Hepatocyte (in vitro differentiated cells): ENCODE measurements around the gene GPR35. TPM values are rescaled to one million over a fixed set of nuclear protein-coding genes. Genes with fewer than 3 reads are reported as not detected.
"Not testable (repeated sequence)": the region's sequence is repeated elsewhere in the genome, so short reads cannot be mapped to it uniquely, and the experiment has no call there.

Experiments
- DNase-seq: peaks from one replicate; pipeline ENCODE4 v3.0.0-alpha.2; 2016; ENCODE audit warnings: low spot score
- H2AFZ ChIP-seq: fragments of 200-600 bp; sonication (generic); 2 replicates; pipeline ENCODE4 v1.6.0; 2016; ENCODE audit warnings: antibody characterized with exemption, mild to moderate bottlenecking
- H3K27ac ChIP-seq: fragments of 200-600 bp; sonication (generic); 2 replicates; pipeline ENCODE4 v1.5.1; 2016; ENCODE audit warnings: mild to moderate bottlenecking
- H3K27me3 ChIP-seq: fragments of 200-600 bp; sonication (generic); 2 replicates; pipeline ENCODE4 v1.6.1; 2016
- H3K36me3 ChIP-seq: fragments of 200-600 bp; sonication (generic); replicated peaks from 2 replicates; pipeline ENCODE4 v1.5.1; 2016; ENCODE audit warnings: low read depth; ENCODE audit not compliant: insufficient read depth
- H3K4me1 ChIP-seq: fragments of 200-600 bp; sonication (generic); 2 replicates; pipeline ENCODE4 v1.5.1; 2016; ENCODE audit warnings: mild to moderate bottlenecking, moderate library complexity; ENCODE audit not compliant: insufficient read depth
- H3K4me2 ChIP-seq: fragments of 200-600 bp; sonication (generic); 2 replicates; pipeline ENCODE4 v1.6.0; 2016
- H3K4me3 ChIP-seq: fragments of 200-600 bp; sonication (generic); 2 replicates; pipeline ENCODE4 v1.5.1; 2016; ENCODE audit warnings: mild to moderate bottlenecking
- H3K79me2 ChIP-seq: fragments of 200-600 bp; sonication (generic); 2 replicates; pipeline ENCODE4 v1.6.0; 2017; ENCODE audit warnings: mild to moderate bottlenecking
- H3K9me2 ChIP-seq: fragments of 200-600 bp; sonication (generic); replicated peaks from 2 replicates; pipeline ENCODE4 v1.6.0; 2017; ENCODE audit warnings: mild to moderate bottlenecking; ENCODE audit not compliant: insufficient read depth
- H3K9me3 ChIP-seq: fragments of 200-600 bp; sonication (generic); 2 replicates; pipeline ENCODE4 v1.5.1; 2016; ENCODE audit warnings: low read depth, mild to moderate bottlenecking
- H4K20me1 ChIP-seq: fragments of 200-600 bp; sonication (generic); 2 replicates; pipeline ENCODE4 v1.6.0; 2016; ENCODE audit warnings: mild to moderate bottlenecking; ENCODE audit not compliant: insufficient read depth, poor library complexity, severe bottlenecking
- CTCF ChIP-seq: fragments of 200-600 bp; sonication (generic); IDR thresholded peaks from 2 replicates; pipeline ENCODE4 v1.5.1; 2016; ENCODE audit warnings: antibody characterized with exemption, mild to moderate bottlenecking; ENCODE audit not compliant: poor library complexity
- EZH2 ChIP-seq: fragments of 200-600 bp; sonication (generic); IDR thresholded peaks from 2 replicates; pipeline ENCODE4 v1.6.1; 2016; ENCODE audit warnings: antibody characterized with exemption, mild to moderate bottlenecking, borderline replicate concordance
- EZH2phosphoT487 ChIP-seq: fragments of 200-600 bp; sonication (generic); IDR thresholded peaks from one replicate; pipeline ENCODE4 v1.6.1; 2018; ENCODE audit warnings: antibody characterized with exemption, mild to moderate bottlenecking, low read depth, moderate library complexity; ENCODE audit not compliant: unreplicated experiment, severe bottlenecking
- WGBS: methylation state at CpG from one replicate; pipeline ENCODE4 v1.1.6; 2016; ENCODE audit warnings: low lambda C conversion rate; ENCODE audit errors: missing lambda C conversion rate; 5-methylcytosine and 5-hydroxymethylcytosine counted together
- polyA plus RNA-seq: library from polyadenylated mRNA; unstranded; fragments of >200 nt; fragmentation: Nextera tagmentation; extraction: Ambion mirVana; gene quantifications from 2 replicates; pipeline ENCODE4 v1.2.1, GENCODE V29; 2016
- total RNA-seq: library from RNA; depleted of rRNA; stranded (reverse); fragments of >200 nt; gene quantifications from 2 replicates; pipeline ENCODE4 v1.2.3, GENCODE V29; 2014

The GPR35 gene
- total and polyA plus RNA-seq, 2 experiments from 2014 or later, result 10.5 to 14.7 TPM

DNA sequence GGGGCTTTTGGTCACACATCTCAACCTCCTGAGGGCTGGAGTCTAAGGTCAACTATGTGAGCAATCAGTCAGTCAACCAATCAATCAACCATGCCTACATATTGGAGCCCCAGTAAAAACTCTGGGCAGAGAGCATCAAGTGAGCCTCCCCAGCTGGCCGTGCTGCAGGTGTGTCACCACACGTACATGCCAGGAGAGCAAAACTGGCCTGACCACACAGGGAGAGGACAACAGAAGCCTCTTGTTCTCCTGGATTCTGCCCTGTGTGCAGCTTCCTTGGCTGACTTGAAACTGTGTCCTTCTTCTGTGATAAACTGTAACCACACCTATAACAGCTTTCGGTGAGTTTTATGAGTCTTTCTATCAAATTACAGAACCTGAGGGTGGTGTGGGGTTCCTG is 25.9 kb downstream of the GPR35 start:
- TF ChIP-seq EZH2 (no peak), CTCF (no peak), EZH2phosphoT487 (no peak)
- Histone ChIP-seq H2AFZ (no peak overlapping the region), H3K27ac (no peak overlapping the region), H3K4me1 (no peaks in the 10 kb centered on the region), H3K79me2 (no peaks in the 10 kb centered on the region), H3K4me2 (no peak overlapping the region), H3K36me3 (no peaks in the 10 kb centered on the region), H3K4me3 (no peak overlapping the region), H3K9me2 (no peaks in the 10 kb centered on the region), H3K9me3 (no peaks in the 10 kb centered on the region), H4K20me1 (no peaks in the 10 kb centered on the region), H3K27me3 (peaks cover 38% of the 10 kb centered on the region)
- 85% methylated on average over 3 of the region's 3 CpGs for WGBS
- DNase-seq, result no peak

- no peaks in the 10 kb centered on the region for H3K9me2 ChIP-seq
- H3K27ac ChIP-seq, result no peak overlapping the region
- H4K20me1 ChIP-seq, result no peaks in the 10 kb centered on the region
- no peak overlapping the region for H3K4me2 ChIP-seq
- H3K4me3 ChIP-seq, result no peak overlapping the region
- peaks cover 29% of the 10 kb centered on the region for H3K27me3 ChIP-seq
- no peak overlapping the region for H2AFZ ChIP-seq
- no peaks in the 10 kb centered on the region for H3K4me1 ChIP-seq
- H3K9me3 ChIP-seq, result no peaks in the 10 kb centered on the region
- WGBS, result 85% methylated on average over 10 of the region's 10 CpGs
- H3K36me3 ChIP-seq, result no peaks in the 10 kb centered on the region
- DNase-seq, result no peak
- no peak for TF ChIP-seq EZH2phosphoT487
- no peak for TF ChIP-seq EZH2
- TF ChIP-seq CTCF, result no peak
- H3K79me2 ChIP-seq, result no peaks in the 10 kb centered on the region
Observed at GRCh38 chr2:240655931-240656886, 30.9 kb downstream of the GPR35 start.

DNA sequence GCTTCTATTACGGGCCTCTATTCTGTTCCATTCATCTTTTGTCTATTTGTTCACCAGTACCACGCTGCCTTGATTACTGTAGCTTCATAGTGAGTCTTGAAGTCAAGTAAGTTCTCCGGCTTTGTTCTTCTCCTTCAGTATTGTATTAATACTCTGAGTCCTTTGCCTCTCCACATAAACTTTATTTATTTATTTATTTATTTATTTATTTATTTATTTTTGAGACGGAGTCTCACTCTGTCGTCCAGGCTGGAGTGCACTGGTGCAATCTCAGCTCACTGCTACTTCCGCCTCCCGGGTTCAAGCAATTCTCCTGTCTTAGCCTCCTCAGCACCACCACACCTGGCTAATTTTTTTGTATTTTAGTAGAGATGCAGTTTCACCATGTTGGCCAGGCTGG is 34.6 kb downstream of the GPR35 start:
- H3K79me2 ChIP-seq, H3K4me2 ChIP-seq, H3K9me2 ChIP-seq, H3K4me3 ChIP-seq, H3K4me1 ChIP-seq, DNase-seq, H3K9me3 ChIP-seq, H3K36me3 ChIP-seq, H3K27ac ChIP-seq, H2AFZ ChIP-seq, H4K20me1 ChIP-seq: not testable (repeated sequence)
- WGBS, result 89% methylated on average over 7 of the region's 7 CpGs
- H3K27me3 ChIP-seq, result peaks cover 29% of the 10 kb centered on the region

DNA sequence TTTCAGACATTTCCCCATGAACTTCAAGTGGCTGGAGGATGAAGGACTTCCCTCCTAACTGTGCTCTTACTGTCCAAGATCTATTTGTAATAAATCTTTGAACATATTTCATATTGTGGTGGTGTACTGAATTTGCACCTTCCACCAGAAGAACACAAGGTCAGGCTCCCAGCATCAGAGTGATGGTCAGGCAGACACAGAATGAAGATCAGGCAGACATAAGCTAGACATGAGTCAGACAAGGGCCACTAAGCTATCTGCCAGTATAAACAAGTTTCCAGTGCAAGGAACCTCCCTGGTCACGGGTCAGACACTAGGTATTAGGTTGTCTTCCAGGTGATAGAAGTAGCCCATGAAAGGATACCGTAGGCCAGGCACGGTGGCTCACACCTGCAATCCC is 37.4 kb downstream of the GPR35 start:
- no peaks in the 10 kb centered on the region for H3K9me3 ChIP-seq
- 83% methylated on average over 3 of the region's 3 CpGs for WGBS
- no peak overlapping the region for H3K27ac ChIP-seq
- H3K36me3 ChIP-seq, result no peaks in the 10 kb centered on the region
- no peak overlapping the region for H3K4me2 ChIP-seq
- no peak overlapping the region for H3K4me3 ChIP-seq
- no peak for DNase-seq
- H3K27me3 ChIP-seq, result peaks cover 11% of the 10 kb centered on the region
- H3K9me2 ChIP-seq, result no peaks in the 10 kb centered on the region
- H4K20me1 ChIP-seq, result no peaks in the 10 kb centered on the region
- H3K4me1 ChIP-seq, result no peaks in the 10 kb centered on the region
- no peaks in the 10 kb centered on the region for H3K79me2 ChIP-seq
- no peak overlapping the region for H2AFZ ChIP-seq
- no peak for TF ChIP-seq EZH2
- TF ChIP-seq EZH2phosphoT487, result no peak
- TF ChIP-seq CTCF, result no peak
